ENCODE data around the gene IRF6. TPM values are rescaled to one million over a fixed set of nuclear protein-coding genes. Genes with fewer than 3 reads are reported as not detected.

The IRF6 gene
- total and polyA plus RNA-seq, 8 donors: 15.7 to 26.5 (median 19.3) TPM

GRCh38 chr1:209791920-209792319 lies 14.0 kb downstream of the IRF6 start:
- ATAC-seq (no peak), DNase-seq (no peak)
- intact Hi-C loops (cut with DNase I): no loop called here
- H3K4me3 ChIP-seq: no peak overlapping the region
- no peak for TF ChIP-seq CTCF (IDR thresholded peaks at IDR 0.05)
- no peaks in the 10 kb centered on the region for H3K36me3 ChIP-seq
- H3K9me3 ChIP-seq: no peaks in the 10 kb centered on the region
- peaks cover 0 to 18% of the 10 kb centered on the region in 2 donors for H3K27me3 ChIP-seq
- H3K4me1 ChIP-seq: no peaks in the 10 kb centered on the region
- H3K27ac ChIP-seq: no peak overlapping the region

- H3K36me3 ChIP-seq: no peaks in the 10 kb centered on the region
- DNase-seq: no peak
- intact Hi-C loops (cut with DNase I): no loop called here
- no peak for ATAC-seq
- H3K27me3 ChIP-seq: peaks cover 0 to 19% of the 10 kb centered on the region in 2 donors
- no peaks in the 10 kb centered on the region for H3K9me3 ChIP-seq
- no peaks in the 10 kb centered on the region for H3K4me1 ChIP-seq
- no peak overlapping the region for H3K27ac ChIP-seq
- no peak overlapping the region for H3K4me3 ChIP-seq
- no peak for TF ChIP-seq CTCF (IDR thresholded peaks at IDR 0.05)
These were observed 15.4 kb downstream of the IRF6 start for GRCh38 chr1:209790286-209791193.

GRCh38 chr1:209789245-209789644 lies 16.7 kb downstream of the IRF6 start:
- intact Hi-C loops (cut with DNase I): no loop called here
- Histone ChIP-seq H3K4me3 (no peak overlapping the region), H3K36me3 (no peaks in the 10 kb centered on the region), H3K4me1 (peaks cover 0 to 7% of the 10 kb centered on the region in 2 donors), H3K27ac (no peak overlapping the region), H3K9me3 (no peaks in the 10 kb centered on the region), H3K27me3 (peaks cover 0 to 19% of the 10 kb centered on the region in 2 donors)
- ATAC-seq: no peak
- DNase-seq: no peak
- no peak for TF ChIP-seq CTCF (IDR thresholded peaks at IDR 0.05)

- ATAC-seq: peak; percentile 39
- Histone ChIP-seq H3K36me3 (peaks cover 0 to 2% of the 10 kb centered on the region in 2 donors), H3K4me3 (no peak overlapping the region), H3K27me3 (peaks cover 0 to 12% of the 10 kb centered on the region in 2 donors), H3K27ac (peak overlapping the region; percentile 26 to 39), H3K4me1 (peaks cover 7 to 18% of the 10 kb centered on the region in 2 donors), H3K9me3 (no peaks in the 10 kb centered on the region)
- no peak for TF ChIP-seq CTCF (IDR thresholded peaks at IDR 0.05)
- intact Hi-C loops (cut with DNase I): no loop called here
- peak in 2 of 4 donors; percentile 42 to 84 for DNase-seq
These were observed 18.4 kb downstream of the IRF6 start for GRCh38 chr1:209787551-209787950.

- peaks cover 0 to 10% of the 10 kb centered on the region in 2 donors for H3K36me3 ChIP-seq
- no peak overlapping the region for H3K4me3 ChIP-seq
- peaks cover 0 to 6% of the 10 kb centered on the region in 2 donors for H3K27me3 ChIP-seq
- DNase-seq (no peak), ATAC-seq (no peak)
- peaks cover 7 to 18% of the 10 kb centered on the region in 2 donors for H3K4me1 ChIP-seq
- H3K27ac ChIP-seq: no peak overlapping the region
- no peaks in the 10 kb centered on the region for H3K9me3 ChIP-seq
- intact Hi-C loops (cut with DNase I): no loop called here
- TF ChIP-seq CTCF (IDR thresholded peaks at IDR 0.05): no peak
These were observed 19.8 kb downstream of the IRF6 start for GRCh38 chr1:209786146-209786545.

Measured in left lung (tissue), 10 donors.